Myocyte (in vitro differentiated cells): ENCODE measurements around the gene RAB36. TPM values are rescaled to one million over a fixed set of nuclear protein-coding genes. Genes with fewer than 3 reads are reported as not detected.

Experiments used
- DNase-seq: peaks from one replicate; pipeline ENCODE4 v3.0.0-alpha.2; 2012; ENCODE audit warnings: low read depth
- polyA plus RNA-seq: library from polyadenylated mRNA; unstranded; fragments of >200 nt; gene quantifications from one replicate; pipeline ENCODE4 v1.2.1, GENCODE V29; 2012; ENCODE audit warnings: missing spikeins
- total RNA-seq: library from RNA; depleted of rRNA; stranded (reverse); fragments of >200 nt; gene quantifications from 2 replicates; pipeline ENCODE4 v1.2.3, GENCODE V29; 2014

The RAB36 gene, protein sequence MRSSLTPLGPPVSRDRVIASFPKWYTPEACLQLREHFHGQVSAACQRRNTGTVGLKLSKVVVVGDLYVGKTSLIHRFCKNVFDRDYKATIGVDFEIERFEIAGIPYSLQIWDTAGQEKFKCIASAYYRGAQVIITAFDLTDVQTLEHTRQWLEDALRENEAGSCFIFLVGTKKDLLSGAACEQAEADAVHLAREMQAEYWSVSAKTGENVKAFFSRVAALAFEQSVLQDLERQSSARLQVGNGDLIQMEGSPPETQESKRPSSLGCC
- 0.08 and 0.21 TPM in 2 replicates for total RNA-seq
- polyA plus RNA-seq: 0.15 TPM

DNA sequence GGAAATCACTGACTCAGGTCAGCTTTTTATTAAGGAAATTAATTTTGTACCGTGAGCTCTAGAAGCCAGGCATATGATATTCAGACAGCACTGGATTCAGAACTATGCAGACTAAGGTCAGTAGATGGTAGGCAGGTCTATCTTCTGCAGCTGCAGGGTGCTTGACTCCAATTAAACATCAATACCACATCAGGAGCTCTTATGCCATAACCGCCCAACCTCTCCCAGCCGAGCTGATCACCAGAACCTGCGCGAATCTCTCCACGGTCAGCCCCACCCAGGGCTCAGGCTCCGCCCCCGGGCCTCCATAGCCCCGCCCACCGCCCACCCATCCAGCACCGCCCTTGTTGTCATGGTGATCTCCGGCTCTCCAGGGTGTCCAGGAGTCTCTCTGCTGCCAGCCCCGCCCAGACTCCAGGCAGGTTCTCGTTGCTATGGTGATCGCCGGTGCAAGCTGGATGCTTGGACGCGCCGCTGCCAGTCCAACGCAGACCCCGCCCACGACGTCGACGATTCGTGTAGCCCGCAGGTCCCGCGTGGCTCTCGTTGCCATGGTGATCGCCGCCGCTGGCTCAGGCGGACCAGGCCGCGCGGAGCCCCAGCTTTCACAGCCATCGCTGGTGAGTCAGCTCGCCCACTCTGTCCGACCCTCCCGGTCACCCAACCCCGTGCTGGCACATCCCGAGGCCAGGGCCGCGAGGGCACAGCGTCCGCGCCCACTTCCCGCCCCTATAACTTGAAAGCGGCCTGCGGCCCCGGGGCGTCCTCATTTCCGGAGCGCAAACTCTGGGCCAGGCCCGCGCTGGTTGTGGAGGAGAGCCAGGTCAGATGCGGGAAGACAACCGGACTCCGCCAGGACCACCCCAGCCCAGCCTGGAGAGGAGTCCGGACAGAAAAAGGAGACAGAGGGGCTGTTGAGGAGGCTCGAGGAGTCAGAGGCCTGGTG, at the start of gene RAB36:
Gene RAB36, plus strand, starts transcription at position 546 of the 946 bp plus-strand sequence. CDS start 1,140 bp downstream, outside the sequence.
- DNase-seq: peak; percentile 32

DNA sequence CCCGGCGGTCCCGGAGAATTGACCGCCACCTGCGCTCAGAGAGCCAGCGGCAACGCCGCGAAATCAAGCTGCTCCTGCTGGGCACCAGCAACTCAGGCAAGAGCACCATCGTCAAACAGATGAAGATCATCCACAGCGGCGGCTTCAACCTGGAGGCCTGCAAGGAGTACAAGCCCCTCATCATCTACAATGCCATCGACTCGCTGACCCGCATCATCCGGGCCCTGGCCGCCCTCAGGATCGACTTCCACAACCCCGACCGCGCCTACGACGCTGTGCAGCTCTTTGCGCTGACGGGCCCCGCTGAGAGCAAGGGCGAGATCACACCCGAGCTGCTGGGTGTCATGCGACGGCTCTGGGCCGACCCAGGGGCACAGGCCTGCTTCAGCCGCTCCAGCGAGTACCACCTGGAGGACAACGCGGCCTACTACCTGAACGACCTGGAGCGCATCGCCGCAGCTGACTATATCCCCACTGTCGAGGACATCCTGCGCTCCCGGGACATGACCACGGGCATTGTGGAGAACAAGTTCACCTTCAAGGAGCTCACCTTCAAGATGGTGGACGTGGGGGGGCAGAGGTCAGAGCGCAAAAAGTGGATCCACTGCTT, 49.4 kb upstream of the RAB36 start:
- no peak for DNase-seq

DNA sequence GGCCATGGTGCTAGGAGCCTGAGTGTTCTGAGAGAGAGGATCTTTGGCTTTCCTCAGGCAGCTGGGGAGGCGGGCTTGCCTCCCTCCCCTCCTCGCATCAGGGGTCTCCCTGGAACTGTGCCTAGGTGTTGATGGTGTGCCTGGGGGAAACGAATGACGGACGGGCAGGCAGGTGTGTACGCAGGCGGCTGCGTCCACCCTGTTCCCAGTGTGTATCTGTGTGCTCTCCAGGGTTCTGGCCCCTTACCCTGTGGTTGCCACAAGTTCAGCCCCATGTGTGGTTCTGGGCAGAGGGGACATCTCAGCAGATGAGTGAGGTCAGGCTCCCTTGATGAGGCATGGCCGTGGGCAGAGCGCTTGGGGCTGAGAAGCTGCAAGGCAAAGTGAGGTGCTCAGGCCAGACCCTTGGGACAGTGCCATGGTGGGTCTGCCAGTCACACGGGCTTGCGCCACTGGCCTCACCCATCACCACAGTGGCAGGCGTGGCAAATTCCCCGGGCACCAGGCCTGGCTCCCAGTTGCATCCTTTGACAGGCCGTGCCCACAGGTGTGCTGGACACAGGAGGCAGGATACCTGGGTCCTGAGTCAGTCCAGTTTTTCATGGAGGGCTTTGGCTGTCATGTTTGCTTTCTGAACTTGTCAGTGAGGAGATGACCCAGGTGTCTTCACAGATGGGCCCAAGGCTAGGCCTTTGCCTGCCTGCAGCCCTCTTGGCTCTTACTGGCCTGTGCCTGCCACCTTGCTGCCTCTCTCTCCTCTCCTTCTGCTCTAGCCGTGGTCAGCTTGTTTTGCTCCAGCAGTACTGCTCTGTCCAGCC, 47.7 kb upstream of the RAB36 start:
- no peak for DNase-seq

DNA sequence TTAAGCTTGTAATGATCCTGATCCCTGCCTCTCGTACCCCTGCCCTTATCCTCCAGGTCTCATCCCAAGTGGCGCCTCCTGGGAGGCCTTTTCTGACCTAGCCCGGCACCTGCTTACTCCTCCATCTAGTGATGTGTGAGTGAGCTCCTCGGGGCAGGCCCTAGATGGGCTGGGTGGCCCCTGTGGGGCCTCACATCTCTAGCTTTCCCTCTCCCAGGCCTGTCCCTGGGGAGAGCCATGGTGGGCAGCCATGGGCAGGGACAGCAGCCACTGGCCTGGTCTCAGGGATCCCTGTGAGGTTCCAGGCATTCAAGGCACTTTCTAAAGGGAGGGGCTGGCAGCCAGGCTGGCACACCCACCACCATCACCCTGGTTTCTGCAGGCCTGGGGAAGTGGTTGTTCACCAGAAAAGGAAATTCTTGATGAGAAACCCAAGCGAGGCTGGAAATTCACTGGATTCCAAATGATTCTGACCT, 47.0 kb upstream of the RAB36 start:
- no peak for DNase-seq

DNA sequence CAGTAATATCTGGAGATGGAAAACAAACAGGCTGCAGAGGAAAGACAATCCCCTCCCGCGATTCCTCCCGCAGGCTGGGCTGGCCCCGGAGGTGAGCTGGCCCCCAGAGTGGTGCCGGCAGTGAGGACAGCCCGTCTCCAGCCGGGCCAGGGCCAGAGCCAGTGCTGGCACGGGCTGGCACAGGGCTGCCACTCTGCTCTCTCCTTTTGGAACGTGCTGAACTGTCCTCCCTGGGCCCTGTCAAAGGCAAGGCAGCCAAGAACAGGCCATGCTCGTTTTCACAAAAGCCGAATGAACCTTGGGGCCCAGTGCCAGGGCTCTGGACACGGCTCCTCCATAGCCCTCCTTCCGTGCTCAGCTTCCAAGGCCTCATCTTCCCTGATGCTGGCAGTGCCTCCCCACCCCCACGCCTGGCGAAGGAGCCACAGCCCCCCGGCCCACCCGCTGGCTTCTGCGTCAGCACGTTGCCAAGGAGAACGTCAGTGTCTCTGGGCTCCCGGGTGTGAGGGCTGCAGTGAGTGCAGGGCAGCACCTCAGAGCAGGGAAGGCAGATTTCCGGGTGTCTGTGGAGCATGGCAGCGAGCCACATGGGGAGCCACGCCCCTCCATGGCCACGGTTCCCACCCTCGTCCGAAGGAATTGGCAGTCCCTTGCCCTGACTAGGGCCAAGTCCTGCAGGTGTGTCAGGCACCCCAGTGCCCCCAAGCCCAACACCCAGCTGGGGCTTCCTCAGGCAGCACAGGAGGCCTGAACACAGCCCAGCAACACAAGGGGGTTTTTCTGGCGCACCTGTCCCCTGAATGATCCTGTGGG, 46.4 kb upstream of the RAB36 start:
- no peak for DNase-seq

DNA sequence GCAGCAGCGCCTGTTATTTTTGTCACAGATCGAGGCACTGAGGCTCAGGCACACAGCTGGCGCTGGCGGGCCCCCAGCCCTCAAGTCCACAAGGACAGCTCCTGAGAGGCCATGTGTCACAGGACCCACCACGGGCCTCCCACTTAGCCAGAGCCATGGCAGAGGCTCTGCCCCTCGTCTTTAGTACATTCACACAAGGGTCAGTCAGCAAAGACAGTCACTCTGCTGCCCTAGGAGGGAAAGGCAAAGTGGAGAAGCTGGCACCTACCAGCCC, 45.8 kb upstream of the RAB36 start:
- DNase-seq: peak; percentile 63

DNA sequence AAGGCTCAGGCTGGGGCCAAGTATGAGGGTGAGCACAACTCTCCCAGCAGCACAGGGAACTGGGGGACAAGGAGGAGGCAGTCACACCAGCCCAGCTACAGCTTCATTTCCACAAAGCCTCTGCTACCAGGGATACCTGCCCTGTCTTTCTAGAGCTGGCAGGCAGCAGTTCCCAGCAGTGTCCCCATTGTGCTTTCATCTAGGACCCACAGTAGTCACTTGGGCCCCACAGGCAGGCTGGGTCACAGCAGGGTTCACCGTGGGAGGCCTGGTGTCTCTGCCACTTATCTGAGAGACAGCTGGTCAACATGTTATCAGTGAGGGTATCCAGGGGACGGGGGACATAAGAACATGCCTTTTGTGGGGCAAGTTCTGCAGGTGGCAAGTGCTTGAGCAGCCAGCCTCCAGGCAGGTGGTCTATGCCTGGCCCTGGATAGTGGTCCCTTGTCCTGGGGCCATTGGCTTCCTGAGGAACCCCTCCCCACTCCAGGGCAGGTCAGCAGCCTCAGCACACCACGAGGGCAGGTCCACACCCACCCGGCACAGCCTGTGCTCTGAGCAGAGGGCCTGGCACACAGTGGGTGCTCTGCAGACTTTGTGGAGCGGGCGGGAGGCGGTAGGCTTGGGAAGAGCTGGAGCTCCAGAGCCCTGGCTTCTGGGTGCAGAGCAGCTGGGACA, 45.0 kb upstream of the RAB36 start:
- no peak for DNase-seq

DNA sequence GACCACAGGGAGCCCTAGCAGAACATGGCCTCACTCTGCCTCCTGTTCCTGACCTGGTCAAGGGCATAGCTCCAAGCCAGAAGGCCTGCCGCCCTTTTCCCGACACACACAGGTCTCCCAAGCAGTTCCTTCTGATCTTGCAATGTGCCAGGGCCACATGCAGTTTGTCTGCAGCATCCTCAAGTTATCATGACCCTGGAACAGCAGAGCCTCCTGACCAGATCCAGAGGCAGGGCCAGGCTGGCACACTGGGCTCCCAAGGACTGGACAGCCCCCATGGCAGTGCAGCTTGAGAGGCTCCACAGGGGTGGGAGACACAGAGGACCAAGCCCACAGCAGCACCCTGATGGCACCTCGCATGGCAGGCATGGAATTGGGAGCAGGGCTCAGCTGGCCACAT, 43.8 kb upstream of the RAB36 start:
- no peak for DNase-seq

DNA sequence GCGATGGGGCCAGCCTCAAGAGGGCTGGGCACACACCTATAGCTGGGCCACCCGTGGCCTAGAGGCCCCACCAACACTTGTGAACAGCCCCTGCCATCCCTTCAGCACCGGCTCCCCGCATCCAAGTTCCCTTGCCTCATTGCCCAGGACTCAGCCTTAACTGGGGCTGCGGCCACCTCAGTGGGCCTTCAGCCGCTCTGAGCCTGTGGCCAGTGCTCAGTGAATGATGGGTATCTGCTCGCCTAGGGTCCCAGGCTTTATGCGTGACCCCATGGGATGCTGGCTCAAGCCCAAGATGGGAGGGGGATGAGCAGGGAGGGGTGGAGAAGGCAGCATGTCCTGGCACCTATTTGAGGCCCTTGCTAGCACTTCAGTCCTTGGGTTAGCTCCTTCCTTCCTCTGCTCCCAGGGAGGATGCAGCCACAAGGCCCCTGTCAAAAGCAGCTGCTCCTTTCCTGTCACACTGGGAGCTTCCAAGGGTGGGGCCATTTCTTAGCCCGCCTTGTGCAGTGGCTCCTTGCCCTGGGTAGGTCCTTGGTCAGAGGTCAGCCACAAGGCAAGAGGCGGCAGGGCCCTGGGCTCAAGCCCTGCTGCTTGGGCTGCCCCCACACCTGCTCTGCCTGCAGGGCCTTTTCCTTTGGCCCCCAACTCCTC, 43.1 kb upstream of the RAB36 start:
- peak; percentile 76 for DNase-seq

DNA sequence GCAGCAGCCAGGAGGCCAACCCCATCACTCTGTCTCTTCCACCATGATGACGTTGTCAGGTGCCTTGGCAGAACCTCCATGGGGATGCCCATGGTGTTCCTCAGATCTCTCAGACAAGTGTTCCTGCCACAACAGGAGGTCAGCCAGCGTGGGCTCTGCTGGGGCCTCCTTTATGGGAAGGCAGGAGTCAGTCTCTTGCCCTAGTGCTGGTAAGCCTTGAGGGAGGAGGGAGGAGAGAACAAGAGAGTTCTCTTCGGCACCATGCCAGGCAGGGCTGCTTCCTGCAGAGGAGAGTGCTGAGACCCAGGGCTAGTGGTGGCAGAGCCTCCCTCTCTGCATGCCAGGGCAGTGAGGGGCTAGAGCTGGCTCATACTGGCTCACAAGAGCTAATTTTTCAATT, 42.5 kb upstream of the RAB36 start:
- DNase-seq: no peak

DNA sequence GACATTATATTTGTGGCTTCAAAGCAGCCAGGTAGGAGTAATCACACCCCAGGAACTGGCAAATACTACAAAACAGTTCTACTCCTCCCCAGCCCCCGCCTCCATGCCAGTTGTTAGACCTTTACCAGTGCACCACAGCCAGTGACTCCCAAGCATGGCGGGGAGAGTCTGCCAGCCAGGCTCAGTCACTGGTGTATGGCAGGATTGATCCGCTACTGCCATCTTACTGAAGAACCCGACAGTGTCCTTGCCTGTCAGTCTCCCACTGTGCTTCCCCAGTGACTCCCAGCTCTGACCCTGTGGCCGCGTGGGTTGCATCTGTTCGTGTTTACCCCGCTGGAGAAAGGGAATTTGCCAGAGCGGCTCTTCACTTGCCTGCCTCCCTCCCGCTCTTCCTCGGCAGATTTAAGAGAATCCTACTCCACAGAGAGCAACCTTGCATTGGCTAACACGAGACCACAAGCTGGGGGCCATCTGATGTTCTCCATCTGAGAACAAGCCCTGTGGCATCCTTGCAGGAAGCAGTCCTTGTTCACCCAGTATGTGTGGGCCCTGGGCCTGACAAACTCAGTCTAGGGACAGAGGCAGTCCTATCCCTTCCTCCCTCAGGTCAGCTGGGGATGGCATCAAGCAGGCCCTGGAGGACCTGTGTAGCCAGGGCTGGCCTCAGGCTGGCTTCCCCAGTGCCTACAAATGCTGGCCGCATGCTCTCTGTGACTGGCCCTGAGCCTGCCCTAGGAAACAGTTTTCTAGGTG, 41.9 kb upstream of the RAB36 start:
- DNase-seq: no peak

DNA sequence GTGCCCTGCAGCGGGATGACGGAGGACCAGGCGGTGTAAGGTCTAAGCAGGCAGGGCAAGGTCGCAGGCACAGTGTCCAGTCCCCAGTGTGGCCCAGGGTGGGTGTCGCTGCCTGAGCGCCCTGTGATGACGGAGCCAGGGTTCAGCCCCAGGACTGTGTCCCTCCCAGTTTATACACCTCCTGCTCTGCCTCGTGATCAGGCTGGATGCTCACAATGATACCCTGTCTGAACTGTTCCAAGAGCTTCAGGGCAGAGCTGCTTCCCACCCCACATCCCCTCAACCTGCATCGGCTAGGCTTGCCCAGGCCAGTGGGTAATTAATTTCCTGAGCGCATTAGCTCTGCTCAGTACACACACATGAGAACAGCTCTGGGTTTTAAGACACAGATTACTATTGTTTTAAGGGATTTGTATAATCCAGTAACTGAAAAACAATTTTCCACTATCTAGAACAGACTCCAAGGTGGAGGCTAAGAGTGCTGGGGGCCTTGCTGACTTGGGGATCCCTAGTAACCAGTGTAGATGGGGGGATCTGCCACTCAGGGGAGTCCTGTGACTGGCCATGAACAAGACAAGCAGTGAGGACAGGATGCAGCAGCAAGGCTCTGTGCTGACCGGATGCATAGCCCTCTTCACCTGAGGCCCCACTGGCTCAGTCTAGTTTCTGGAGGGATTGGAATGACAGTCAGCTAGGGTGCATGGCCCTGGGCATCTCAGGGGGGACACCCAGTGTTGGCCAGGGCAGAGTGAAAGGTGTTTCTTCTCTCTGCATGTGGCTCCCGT, 40.9 kb upstream of the RAB36 start:
- no peak for DNase-seq

DNA sequence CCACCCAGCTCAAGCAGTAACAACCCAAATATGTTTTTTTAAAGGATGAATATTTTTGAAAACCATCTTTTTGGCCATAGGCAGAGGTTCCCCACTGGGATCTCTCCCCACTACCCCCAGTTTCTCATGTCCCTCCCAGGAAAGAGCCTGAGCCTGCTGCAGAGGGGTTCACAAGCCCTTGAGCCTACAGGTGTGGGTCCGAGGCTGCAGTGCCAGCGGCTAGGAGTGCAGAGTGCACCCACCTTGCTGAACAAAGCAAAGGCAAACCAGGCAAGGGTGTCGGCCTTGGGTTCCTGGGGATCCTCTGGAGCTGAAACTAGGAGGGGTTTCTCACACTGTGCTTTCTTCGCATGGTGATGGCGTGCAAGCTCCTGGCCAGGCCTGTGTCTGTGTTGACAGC, 40.0 kb upstream of the RAB36 start:
- no peak for DNase-seq

DNA sequence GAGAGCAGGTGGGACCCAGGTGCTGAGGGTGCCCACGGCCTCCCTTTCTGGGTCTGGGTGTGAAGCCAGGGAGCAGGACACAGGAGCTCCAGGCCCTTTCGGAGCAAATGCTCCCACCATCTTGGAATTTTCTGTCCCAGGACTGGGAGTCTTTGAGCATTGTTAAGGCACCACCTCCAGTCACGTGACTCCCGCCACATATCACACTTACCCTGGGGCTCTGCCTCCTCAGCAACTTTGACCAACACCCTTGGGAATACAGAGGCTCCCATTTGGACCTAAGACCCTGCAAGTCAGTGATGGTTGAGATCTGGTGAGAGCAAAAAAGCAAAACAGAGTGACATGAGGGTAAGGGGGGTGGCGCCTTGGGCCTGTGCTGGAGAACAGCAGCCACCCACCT, 39.4 kb upstream of the RAB36 start:
- no peak for DNase-seq

DNA sequence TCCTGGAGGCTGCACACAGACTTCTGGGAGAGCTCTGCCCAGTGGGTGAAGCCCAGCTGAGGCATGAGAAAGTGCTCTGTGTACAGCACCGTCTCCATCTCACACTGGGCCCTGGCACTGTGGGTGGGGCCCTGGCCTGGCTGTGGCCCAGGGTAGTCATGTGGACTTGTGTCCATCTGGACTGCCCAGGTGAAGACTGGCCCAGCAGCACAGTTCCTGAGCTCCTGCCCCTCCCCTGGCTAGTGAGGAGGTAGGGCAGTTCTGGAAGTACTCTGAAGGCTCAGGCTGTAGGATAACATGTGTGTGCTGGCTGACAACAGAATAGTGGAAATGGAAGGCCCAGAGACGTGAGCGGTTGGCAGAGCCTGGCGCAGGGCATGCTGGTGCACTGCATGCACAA, 38.9 kb upstream of the RAB36 start:
- DNase-seq: no peak

DNA sequence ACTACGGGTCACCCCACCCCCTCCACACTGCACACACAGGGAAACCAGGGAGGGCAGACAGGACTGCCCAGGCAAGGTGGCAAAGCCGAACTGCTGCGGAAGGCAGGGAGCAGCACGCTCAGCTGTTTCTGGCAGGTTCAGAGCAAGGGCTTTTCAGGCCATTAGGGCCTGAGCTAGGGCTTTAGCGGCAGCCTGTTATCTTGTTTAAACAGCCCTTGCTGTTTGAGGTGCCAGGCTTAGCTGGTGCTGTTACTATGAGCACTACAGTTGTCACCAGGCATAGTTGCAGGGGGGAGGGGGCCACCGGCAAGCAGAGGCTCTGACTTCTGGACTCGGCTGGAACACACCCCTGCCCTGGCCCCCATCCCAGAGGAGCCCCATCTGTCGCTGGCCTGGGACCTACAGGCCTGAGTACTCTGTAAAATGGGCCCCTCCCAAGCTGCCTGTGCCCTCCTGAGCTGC, 38.3 kb upstream of the RAB36 start:
- DNase-seq: peak; percentile 74

DNA sequence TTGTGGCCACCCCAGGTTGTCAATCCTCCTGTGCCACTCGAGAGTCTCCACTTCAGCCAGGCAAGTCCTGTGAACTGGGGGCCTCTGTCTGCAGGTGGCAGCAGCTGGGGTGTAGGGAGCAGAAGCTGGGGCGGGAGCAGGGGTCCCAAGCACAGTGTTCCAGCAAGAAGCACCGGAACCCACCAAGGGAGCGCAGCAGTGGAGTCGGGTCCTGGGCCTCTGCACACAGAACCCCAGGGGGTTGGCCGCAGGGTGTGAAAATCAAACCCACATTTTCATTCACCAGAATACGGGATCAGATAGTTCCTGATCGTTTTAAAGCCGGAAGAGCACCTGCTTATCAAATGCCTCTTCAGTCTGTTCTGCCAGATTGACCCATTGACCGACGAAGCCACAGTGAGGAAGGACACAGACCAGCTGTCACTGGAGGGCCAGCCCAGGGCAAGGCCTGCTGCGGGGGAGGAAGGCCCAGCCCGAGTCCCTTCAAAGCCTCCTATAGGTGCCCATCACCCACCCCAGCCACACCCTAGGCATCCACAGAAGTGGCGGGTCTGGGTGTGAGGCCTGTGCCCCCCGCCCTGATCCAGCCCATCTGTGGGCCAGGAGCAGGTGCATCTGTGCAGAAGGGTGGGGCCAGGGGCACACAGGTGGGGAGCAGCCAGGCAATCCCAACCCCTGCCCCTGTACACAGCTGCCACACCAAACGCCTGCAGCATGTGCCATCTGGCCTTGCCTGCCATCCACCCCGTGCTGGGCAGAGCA, 37.6 kb upstream of the RAB36 start:
- peak; percentile 85 for DNase-seq
